NCI-H2171 treated with DMSO at 0.1 percent for 48 hours (cell line): Measurements from ENCODE around the gene CCDC88A.
"Not testable (repeated sequence)": the region's sequence is repeated elsewhere in the genome, so short reads cannot be mapped to it uniquely, and the experiment has no call there.

Source experiments
- DNase-seq: peaks from one replicate; lab custom pipeline; 2025; lab: John Stamatoyannopoulos, UW

CCDC88A gene

DNA sequence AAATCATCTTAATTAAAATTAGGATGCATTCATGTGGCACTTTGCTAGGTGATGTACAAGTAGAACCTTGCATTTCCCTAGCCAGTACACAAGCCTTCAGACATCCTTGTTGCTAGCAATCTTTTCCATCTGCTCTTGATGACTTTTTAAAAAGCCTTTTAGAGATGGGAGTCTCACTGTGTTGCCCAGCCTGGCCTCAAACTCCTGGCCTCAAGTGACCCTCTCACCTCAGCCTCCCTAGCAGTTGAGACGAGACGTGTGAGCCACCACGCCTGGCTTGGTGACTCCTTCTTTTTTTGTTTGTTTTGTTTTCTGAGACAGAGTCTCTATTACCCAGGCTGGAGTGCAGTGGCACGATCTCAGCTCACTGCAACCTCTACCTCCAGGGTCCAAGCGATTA is 1.7 kb upstream of the CCDC88A start:
- DNase-seq, result no peak

GRCh38 chr2:55420871-55421270 is 1.2 kb upstream of the CCDC88A start:
- no peak for DNase-seq

DNA sequence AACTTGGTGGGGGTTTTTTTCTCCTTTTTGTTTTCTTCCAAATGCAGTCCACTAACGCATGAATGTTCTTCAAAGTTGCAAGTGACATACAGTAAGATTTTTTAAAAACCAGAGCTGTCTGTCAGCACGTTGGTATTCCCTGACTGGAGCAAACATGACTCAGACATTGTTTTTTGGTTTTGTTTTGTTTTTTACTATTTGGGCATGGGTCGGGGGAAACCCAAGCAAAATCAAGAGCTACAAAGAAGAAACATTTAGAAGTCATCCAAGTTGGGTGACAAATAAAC is 726 bp upstream of the CCDC88A start:
- no peak for DNase-seq

DNA sequence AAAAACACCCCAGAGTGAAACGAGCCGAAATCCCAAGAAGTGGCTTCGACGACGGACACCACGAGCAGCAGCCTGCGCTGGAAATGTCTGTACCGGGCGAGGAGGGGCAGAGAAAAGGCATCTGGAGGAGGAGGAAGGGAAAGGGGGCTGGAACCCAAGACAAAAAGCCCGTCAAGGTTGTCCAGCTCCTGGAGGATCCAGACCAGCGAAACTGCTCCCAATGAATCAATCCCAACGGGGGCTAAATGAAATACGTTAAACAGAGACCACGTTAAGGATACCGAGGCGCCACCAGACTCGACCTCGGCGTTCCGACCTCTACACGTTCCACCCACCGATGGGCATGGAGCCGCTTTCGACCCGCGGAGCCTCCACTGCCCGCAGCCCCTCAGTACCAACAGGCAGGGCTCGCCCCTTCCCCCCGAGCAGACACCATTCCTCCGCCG is 400 bp downstream of the CCDC88A start:
- peak; percentile 62 for DNase-seq

GRCh38 chr2:55418512-55419232 is 984 bp downstream of the CCDC88A start:
- DNase-seq, result peak; percentile 47

- DNase-seq, result no peak
These were observed 1.6 kb downstream of the CCDC88A start for GRCh38 chr2:55418072-55418471.

GRCh38 chr2:55416786-55417568 is 2.7 kb downstream of the CCDC88A start:
- no peak for DNase-seq

- no peak for DNase-seq
These were observed 4.4 kb downstream of the CCDC88A start for GRCh38 chr2:55415300-55415699.

- no peak for DNase-seq
These were observed 10.5 kb downstream of the CCDC88A start for GRCh38 chr2:55408918-55409868.

DNA sequence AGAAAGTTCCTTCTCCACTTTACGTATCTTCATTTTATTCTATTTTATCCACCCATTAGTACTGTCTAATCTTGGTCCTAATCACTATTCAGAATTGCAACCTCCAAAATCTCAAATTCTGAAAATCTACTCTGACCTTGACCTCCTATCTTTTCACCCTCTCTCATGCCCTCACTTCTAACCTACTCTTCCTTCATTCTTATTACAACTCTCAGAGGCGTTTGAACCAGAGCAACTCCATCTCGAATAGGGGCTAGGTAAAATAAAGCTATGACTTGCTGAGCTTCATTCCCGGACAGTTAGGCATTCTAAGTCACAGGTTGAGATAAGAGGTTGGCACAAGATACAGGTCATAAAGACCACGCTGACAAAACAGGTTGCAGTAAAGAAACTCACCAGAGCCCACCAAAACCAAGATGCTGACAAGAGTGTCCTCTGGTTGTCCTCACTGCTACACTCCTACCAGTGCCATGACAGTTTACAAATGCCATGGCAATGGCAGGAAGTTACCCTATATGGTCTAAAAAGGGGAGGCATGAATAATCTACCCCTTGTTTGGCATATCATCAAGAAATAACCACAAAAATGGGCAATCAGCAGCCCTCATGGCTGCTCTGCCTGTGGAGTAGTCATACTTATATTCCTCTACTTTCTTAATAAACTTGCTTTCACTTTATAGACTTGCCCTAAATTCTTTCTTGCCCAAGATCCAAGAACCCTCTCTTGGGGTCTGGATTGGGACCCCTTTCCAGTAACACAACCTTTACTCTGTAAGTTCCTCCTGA is 11.4 kb downstream of the CCDC88A start:
- DNase-seq, result no peak

GRCh38 chr2:55405116-55405515 is 14.5 kb downstream of the CCDC88A start:
- peak; percentile 25 for DNase-seq

GRCh38 chr2:55403256-55403998 is 16.2 kb downstream of the CCDC88A start:
- no peak for DNase-seq

- DNase-seq, result peak; percentile 32
These were observed 18.5 kb downstream of the CCDC88A start for GRCh38 chr2:55401124-55401523.

- peak; percentile 58 for DNase-seq
These were observed 19.3 kb downstream of the CCDC88A start for GRCh38 chr2:55400332-55400731.

GRCh38 chr2:55399815-55400214 is 19.8 kb downstream of the CCDC88A start:
- DNase-seq, result no peak

- no peak for DNase-seq
These were observed 23.7 kb downstream of the CCDC88A start for GRCh38 chr2:55395724-55396605.

GRCh38 chr2:55391615-55392242 is 27.9 kb downstream of the CCDC88A start:
- peak; percentile 15 for DNase-seq

DNA sequence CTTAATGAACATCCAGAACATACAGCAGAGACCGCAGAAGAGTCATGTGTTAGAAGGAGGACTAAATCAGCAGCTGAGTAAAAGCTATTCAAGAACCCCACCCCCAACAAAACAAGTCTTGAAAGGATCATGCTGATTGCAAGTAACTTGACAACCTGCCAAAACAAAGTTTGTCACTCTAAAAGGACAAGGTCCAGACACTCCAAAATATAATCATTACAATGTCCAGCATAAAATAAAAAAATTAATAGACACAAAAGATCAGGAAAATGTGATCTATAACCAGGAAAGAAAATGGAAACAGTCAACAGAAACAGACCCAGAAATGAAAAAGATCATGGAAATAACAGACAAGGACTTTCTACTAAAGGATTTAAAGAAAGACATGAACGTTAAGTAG is 28.5 kb downstream of the CCDC88A start:
- no peak for DNase-seq

DNA sequence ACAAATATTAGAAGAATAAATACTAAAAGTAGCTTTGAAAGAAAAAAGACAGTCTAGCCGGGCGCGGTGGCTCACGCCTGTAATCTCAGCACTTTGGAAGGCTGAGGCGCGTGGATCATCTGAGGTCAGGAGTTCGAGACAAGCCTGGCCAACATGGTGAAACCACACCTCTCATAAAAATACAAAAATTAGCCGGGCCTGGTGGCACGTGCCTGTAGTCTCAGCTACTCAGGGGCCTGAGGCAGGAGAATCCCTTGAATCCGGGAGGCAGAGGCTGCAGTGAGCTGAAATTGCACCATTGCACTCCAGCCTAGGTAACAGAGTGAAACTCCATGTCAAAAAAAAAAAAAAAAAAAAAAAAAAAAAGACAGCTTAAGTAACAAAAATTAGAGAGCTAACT is 34.1 kb downstream of the CCDC88A start:
- not testable (repeated sequence) for DNase-seq
